HG02885 (cell line): ENCODE data around the gene C1orf21.

Source experiments
- ATAC-seq: cut with Tn5 transposase; IDR thresholded peaks from one replicate; pipeline ENCODE4 v1.9.1; 2021; ENCODE audit warnings: mild to moderate bottlenecking; ENCODE audit not compliant: unreplicated experiment, poor library complexity

The C1orf21 gene

GRCh38 chr1:184617433-184618029, 230.7 kb downstream of the C1orf21 start:
- no peak for ATAC-seq

- ATAC-seq: no peak
Measured at GRCh38 chr1:184618851-184619250, 232.0 kb downstream of the C1orf21 start.

- no peak for ATAC-seq
Measured at GRCh38 chr1:184620469-184620868, 233.6 kb downstream of the C1orf21 start.

- ATAC-seq: no peak
Measured at GRCh38 chr1:184621260-184621659, 234.4 kb downstream of the C1orf21 start.

GRCh38 chr1:184622136-184622823, 235.5 kb downstream of the C1orf21 start:
- ATAC-seq: no peak

GRCh38 chr1:184623404-184623803, 236.6 kb downstream of the C1orf21 start:
- ATAC-seq: no peak

- ATAC-seq: no peak
Measured at GRCh38 chr1:184624051-184624450, 237.2 kb downstream of the C1orf21 start.

- no peak for ATAC-seq
Measured at GRCh38 chr1:184624626-184625025, 237.8 kb downstream of the C1orf21 start.

- ATAC-seq: no peak
Measured at GRCh38 chr1:184625271-184625670, 238.4 kb downstream of the C1orf21 start.

- no peak for ATAC-seq
Measured at GRCh38 chr1:184626076-184627006, 239.5 kb downstream of the C1orf21 start.

GRCh38 chr1:184627007-184627341, 240.1 kb downstream of the C1orf21 start:
- no peak for ATAC-seq

- ATAC-seq: no peak
Measured at GRCh38 chr1:184629266-184629665, 242.4 kb downstream of the C1orf21 start.

GRCh38 chr1:184630679-184631060, 243.8 kb downstream of the C1orf21 start:
- no peak for ATAC-seq

- ATAC-seq: no peak
Measured at GRCh38 chr1:184632415-184633175, 245.8 kb downstream of the C1orf21 start.

GRCh38 chr1:184633785-184634184, 247.0 kb downstream of the C1orf21 start:
- ATAC-seq: no peak

GRCh38 chr1:184634296-184634695, 247.5 kb downstream of the C1orf21 start:
- no peak for ATAC-seq

- ATAC-seq: no peak
Measured at GRCh38 chr1:184635347-184635979, 248.6 kb downstream of the C1orf21 start.

- ATAC-seq: no peak
Measured at GRCh38 chr1:184635980-184636431, 249.2 kb downstream of the C1orf21 start.

GRCh38 chr1:184637664-184638240, 250.9 kb downstream of the C1orf21 start:
- ATAC-seq: no peak

GRCh38 chr1:184639205-184639604, 252.4 kb downstream of the C1orf21 start:
- no peak for ATAC-seq
